G401.6 (cell line): ENCODE measurements around the gene MT1X.
A peak's percentile ranks its signal among the peaks of the same experiment; 100 is the strongest.
"Not testable (repeated sequence)": the region's sequence is repeated elsewhere in the genome, so short reads cannot be mapped to it uniquely, and the experiment has no call there.

Experiments
- FAIRE-seq: peaks from 2 replicates; lab custom pipeline; 2012; peaks lifted over from hg19 to GRCh38; lab: Jason Lieb, UNC

Gene MT1X

DNA sequence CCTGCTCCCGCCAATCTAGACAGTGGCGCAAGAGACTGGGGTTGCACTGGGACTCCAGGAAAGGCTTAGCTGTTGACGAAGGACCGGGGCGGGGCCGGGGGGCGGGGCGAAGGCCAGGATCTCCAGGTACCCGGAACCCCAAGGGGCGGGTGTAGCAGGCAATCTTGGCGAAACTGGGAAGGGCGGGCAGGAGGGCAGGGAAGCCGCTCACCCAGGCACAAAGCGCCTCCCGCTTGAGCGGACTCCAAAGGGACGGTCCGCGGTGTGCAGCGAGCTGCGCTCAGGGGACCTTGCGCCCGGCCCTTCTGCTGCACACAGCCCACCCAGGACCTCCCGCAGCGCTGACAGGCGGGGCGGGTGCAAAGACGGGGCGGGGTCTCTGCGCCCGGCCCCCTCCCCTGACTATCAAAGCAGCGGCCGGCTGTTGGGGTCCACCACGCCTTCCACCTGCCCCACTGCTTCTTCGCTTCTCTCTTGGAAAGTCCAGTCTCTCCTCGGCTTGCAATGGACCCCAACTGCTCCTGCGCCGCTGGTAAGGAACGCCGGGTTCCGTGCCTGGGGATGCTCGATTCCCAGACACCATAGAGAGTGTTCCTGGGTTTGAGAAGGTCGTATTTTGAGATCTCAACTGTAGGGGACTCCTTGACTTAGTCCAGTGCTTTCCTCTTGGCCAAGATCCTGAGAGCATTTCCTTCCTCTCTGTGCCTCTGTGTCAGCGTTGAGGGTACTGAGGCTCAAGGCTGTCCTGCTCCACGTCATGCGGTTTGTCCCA lies 24.5 kb upstream of the MT1X start, which contains the start of gene MT1F:
Gene MT1F (plus strand): TSS at position 405 of the 772 bp plus-strand sequence. CDS start 100 bp downstream, at position 505.
- FAIRE-seq, result no peak

DNA sequence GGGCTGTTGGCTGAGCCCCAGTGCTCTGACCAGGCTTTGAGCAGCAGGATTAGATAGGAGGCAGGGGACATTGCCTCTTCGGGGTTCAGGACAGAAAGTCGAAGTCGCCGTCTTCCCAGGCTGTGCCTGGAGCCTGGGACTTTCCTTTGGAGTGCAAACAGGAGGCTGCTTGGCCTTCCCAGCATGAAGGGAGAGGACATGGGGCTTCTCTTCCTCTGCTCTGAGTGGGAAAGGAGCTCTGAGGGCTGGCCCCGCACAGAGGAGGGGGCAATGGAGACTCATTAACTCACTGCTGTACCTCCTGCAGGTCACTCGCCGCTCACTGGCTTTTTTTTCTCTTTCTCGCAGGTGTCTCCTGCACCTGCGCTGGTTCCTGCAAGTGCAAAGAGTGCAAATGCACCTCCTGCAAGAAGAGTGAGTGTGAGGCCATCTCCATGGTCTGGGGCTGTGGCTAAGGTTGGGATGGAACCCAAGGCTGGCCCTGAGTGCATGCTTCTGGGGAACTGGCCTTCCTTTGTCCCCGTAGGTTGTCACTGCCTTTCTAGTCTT lies 23.9 kb upstream of the MT1X start:
- FAIRE-seq, result no peak

DNA sequence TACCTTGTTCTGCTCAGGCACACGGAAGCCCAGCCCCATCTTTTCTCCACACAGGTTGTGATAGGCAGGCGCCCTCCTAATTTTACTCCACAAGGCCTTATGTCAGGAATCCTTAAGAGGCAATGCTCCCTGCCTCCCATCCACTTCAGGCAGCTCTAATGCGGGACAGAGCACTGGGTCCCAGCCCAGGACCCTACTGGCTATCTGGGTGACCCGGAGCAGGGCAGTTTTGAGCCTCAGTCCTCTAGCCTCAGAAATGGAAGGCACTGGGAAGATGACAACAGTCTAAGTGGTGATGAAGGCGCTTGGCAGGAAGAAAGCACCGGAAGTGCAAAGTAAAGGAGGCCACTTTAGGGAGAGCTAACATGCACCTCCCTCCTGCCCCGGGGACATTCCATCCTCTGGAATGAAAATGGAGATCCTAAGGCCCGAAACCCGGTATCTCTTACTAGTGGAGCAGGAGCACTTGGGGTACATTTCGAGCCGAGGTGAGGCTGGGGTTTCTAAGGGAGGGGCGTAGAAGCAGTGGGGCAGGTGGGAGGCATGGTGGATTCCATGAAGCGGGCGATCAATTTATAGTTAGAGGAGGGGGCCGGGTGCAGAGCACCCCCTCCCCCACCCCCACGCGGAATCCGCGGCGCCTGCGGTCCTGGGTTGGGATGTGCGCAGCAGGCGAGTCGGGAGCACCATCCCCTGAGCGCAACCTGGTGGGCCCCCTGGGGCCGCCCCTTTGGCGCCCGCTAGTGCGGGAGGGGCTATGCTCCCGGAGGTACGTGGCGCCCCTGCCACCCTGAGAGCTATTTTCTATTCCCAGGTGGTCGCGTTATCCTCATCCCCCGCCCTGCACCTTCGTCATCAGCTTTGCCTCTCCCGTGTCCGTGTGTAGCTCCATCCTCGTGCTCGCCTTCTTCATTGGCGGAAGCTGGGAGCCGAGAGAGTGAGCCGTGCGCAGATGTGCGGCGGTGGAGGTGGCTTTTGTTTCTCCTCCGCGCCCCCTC lies 19.6 kb upstream of the MT1X start:
- FAIRE-seq, result no peak

DNA sequence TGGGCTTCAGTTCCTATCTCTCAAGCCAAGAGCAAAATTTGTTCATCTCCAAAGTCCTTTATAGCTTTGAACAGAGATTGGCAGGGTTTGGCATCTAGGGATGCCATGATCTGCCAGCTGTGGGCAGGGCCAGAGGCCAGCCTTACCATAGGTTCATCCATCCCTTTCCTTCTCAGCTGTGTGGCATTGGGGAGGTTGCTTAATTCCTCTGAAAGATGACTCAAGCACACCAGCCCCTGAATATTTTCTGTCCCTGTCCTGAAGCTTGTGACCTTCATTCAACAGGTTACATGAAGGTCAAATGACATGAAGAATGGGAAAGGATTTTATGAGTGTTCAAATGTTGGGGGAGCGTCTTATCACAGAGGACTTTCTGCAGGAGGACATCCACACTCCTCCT lies 17.8 kb upstream of the MT1X start:
- FAIRE-seq, result no peak

DNA sequence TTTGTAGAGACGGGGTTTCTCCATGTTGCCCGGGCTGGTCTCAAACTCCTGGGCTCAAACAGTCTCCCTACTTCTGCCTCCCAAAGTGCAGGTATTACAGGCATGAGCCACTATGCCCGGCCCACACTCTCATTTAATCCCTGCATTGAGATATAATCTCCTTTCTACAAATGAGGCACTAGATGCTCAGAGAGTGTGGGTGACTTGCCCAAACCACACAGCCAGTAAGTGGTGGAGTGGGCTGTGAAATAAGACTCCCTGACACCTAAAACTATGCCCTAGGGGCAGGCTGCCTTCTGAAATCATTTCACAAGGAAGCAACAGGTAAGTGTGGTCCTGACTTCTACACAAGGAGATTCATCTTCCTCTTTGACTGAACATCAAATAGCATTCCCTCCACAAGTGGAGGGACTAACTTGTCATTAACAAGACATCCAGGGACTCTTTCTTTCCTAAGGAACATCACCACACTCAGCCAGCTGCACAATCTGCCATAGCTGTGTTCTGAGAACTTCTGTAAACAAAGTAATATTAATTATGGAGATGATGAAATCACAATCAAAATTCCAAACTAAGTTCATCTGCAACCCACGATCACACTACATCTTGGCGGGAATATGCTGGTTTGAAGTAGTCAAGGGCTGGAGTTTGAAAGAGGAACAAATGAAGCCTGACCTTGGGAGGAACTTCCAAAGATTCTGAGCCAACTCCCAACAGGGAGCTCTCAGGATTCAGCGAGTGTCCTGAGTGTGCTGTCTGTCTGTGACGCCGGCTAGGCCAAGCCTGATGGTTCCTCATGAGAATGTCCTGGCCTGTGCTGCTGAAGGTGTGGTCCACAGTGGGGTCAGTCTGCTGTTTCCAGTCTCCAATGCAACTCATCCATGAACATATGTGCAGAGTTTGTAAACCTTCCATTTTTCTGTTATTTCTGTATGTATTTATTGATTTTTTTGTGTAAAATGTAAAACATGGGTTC lies 16.7 kb upstream of the MT1X start:
- FAIRE-seq, result not testable (repeated sequence)

DNA sequence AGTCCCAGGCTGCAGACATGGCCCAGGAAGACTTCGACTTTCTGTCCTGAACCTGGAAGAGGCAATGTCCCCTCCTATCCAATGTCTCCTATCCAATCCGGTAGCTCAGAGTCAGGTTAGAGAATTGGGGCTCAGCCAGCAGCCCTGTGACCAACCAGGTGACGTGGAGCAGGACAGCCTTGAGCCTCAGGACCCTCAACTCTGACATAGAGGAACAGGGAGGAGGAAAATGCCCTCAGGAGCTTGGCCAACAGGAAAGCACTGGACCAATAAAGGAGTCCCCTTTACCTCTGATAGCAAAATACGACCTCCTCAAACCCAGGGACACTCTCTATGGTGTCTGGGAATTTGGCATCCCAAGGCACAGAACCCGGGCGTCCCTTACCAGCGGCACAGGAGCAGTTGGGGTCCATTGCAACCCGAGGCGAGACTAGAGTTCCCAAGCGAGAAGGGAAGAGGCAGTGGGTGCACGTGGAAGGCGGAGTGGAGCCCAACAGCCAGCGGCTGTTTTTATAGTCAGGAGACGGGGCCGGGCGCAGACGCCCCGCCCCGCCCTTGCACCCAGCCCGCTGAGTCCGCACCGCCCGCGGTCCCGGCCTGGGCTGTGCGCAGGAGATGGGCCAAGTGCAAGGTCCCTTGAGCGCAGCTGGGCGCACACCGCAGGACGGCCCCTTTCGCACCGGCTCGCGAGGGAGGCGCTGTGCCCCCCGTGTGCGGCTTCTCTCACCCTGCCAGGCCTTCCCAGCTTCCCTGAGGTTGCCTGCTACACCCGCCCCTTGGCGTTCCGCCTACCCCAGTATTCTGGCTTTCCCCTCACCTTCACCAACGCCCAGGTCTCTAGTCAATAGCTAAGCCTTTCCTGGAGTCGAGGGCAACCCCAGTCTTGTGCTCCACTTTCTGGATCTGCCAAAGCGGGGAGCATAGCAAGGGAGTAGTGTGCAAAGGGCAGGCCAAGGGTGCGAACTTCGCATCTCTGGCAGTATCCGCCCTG lies 14.4 kb upstream of the MT1X start, which contains the start of gene MT1G:
Gene MT1G (minus strand): TSS at position 485 of the 991 bp plus-strand sequence. CDS start 72 bp downstream, at position 413.
- no peak for FAIRE-seq

DNA sequence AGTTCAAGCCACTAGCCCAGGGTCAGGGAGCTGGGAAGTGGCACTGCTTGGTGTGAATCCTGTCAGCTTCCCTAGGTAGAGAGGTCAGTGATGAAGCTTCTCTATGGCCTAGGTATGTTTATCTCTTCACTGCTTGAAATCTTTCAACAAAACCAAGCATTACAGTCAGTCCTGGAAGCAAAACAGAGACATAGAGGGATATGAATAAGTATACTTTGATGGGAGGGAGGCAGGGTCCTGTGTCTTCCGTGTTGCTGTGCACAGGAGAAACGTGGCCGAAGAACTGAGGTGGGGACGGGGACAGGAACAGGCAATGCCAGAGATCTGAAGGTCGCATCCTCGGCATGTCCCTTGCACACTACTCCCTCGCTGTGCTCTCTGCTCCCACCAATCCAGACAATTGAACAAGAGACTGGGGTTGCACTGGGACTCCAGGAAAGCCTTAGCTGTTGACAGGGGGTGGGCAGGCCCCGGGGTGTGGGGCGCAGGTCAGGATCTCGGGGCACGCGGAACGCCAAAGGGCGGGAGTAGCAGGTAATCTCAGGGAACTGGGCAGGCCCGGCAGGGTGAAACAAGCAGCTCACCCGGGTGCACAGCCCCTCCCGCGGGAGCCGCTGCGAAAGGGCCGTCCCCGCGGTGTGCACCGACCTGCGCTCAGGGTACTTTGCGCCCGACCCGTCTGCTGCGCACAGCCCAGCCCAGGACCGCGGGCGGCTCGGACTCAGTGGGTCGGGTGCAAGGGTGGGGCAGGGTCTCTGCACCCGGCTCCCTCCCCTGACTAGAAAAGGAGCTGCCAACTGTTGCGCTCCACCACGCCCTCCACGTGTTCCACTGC lies 13.0 kb upstream of the MT1X start, which contains the start of gene MT1H:
Gene MT1H (plus strand): TSS at position 810 of the 835 bp plus-strand sequence. CDS start 71 bp downstream, outside the sequence.
- no peak for FAIRE-seq

DNA sequence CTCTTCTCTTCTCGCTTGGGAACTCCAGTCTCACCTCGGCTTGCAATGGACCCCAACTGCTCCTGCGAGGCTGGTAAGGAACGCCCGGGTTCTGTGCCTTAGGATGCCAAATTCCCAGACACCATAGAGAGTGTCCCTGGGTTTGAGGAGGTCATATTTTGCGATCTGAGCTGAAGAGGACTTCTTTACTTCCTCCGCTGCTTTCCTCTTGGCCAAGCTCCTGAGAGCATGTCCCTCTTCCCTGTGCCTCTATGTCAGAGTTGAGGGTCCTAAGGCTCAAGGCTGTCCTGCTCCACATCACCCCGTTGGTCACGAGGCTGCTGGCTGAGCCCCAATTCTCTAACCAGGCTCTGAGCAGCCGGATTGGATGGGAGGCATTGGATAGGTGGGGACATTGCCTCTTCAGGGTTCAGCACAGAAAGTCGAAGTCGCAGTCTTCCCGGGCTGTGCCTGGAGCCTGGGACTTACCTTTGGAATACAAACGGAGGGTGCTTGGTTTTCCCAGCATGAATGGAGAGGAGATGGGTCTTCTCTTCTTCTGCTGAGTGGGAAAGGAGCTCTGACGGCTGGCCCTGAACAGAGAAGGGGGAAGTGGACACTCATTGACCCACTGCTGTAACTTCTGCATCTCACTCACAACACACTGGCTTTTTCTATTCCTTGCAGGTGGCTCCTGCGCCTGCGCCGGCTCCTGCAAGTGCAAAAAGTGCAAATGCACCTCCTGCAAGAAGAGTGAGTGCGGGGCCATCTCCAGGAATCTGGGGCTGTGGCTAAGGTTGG lies 12.2 kb upstream of the MT1X start:
- FAIRE-seq, result no peak

DNA sequence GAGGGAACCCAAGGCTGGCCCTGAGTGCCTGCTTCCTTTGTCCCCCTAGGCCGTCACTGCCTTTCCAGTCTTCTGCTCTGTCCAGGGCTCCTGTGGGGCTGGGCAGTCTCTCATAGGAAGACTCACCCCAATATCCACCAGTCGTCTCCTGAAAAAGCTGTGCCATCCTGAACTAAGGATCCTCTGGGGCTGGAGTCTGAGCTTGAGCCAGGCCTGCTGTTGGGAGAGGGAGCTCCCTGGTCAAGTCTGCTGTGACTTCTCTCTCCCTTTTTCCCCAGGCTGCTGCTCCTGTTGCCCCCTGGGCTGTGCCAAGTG lies 11.7 kb upstream of the MT1X start:
- no peak for FAIRE-seq

DNA sequence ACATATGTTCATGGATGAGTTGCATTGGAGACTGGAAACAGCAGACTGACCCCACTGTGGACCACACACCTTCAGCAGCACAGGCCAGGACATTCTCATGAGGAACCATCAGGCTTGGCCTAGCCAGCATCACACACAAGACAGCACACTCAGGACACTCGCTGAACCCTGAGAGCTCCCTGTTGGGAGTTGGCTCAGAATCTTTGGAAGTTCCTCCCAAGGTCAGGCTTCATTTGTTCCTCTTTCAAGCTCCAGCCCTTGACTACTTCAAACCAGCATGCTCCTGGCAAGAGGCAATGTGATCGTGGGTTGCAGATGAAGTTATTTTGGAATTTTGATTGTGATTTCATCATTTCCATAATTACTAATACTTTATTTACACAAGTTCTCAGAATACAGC lies 10.6 kb upstream of the MT1X start:
- not testable (repeated sequence) for FAIRE-seq

DNA sequence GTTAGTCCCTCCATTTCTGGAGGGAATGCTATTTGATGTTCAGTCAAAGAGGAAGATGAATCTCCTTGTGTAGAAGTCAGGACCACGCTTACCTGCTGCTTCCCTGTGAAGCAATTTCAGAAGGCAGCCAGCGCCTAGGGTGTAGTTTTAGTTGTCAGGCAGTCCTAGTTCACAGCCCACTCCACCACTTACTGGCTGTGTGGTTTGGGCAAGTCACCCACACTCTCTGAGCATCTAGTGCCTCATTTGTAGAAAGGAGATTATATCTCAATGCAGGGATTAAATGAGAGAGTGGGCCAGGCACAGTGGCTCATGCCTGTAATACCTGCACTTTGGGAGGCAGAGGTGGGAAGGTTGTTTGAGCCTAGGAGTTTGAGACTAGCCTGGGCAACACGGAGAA lies 10.1 kb upstream of the MT1X start:
- not testable (repeated sequence) for FAIRE-seq

DNA sequence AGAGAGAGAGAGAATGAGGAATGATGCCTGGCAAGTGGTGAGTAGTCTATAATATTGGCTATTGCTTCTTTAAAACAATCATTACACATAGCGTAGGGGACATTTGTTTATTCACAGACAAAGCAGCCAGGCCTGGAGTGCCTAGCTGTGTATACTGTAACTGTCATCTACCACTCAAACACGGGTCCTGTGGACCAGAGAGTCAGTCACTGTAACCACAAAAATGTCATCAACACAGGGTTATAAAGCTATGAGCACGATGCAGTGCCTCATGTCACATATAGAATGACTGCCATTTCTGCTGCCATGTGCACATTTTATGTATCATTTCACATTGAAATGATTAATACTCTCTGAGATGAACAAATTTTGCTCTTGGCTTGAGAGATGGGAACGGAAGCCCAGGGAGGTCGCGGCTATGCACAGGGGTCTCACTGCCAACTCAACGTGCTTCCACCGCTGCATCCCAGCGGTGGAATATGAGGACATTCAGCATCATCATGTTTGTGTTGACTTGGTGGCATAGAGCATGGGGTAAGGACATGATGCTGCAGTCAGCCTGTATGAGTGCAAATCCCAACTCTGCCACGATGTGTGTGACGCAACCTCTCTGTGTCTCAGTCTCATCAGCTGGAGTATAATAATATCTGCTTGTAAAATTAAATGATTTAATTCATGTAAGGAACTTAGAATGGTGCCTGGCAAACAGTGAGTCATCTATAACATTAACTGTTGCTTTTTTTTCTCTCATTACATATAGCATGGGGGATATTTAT lies 9.3 kb upstream of the MT1X start:
- FAIRE-seq, result no peak

DNA sequence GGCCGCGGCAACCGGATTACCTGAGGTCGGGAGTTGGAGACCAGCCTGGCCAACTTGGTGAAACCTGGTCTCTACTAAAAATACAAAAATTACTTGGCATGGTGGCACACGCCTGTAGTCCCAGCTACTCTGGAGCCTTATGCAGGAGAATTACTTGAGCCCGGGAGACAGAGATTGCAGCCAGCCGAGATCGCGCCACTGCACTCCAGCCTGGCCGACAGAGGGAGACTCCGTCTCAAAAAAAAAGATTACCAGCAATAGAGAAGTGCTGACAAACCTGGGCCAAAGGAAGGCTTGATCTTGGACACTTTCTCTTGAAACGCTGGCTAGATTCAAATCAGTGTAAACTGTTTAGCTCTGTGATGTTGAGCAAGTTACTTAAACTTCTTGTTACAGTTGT lies 8.3 kb upstream of the MT1X start:
- peak; percentile 41 for FAIRE-seq

DNA sequence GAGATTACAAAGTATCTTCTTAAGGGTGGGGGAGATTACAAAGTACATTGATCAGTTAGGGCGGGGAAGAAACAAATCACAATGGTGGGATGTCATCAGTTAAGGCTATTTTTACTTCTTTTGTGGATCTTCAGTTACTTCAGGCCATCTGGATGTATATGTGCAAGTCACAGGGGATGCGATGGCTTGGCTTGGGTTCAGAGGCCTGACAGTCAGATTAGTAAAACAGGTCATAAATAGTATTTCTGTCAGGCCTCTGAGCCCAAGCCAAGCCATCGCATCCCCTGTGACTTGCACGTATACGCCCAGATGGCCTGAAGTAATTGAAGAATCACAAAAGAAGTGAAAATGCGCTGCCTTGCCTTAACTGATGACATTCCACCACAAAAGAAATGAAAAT lies 7.7 kb upstream of the MT1X start:
- FAIRE-seq, result not testable (repeated sequence)

DNA sequence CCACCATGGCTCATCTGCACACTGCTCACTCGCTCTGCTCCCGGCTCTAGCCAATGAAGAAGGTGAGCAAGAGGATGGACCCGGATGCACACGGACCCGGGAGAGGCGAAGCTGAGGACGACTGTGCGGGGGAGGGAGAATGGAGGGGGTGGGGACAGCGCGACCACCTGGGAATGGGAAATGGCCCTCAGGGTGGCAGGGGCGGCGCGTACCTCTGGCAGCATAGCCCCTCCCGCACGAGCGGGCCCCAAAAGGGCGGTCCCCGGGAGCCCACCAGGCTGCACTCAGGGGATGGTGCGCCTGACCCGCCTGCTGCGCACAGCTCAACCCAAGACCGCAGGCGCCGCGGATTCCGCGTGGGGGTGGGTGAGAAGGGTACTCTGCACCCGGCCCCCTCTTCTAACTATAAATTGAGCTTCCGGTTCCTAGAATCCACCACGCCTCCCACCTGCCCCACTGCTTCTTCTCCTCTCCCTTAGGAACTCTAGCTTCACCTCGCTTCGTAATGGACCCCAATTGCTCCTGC lies 6.5 kb upstream of the MT1X start:
- FAIRE-seq, result no peak

DNA sequence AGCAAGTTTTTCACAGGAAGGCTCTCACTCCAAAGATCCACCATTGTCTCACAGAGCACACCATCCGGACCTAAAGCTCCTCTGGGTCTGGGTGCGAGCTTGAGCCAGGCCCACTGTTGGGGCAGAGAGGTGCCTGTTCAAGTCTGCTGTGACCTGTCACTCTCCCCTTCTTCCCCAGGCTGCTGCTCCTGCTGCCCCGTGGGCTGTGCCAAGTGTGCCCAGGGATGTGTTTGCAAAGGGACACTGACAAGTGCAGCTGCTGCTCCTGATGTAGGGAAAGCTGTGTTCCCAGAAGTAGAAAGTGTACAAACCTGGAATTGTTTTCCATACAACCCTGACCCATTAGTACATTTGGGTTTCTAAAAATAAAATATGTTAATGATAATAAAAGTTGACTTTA lies 4.8 kb upstream of the MT1X start:
- no peak for FAIRE-seq

DNA sequence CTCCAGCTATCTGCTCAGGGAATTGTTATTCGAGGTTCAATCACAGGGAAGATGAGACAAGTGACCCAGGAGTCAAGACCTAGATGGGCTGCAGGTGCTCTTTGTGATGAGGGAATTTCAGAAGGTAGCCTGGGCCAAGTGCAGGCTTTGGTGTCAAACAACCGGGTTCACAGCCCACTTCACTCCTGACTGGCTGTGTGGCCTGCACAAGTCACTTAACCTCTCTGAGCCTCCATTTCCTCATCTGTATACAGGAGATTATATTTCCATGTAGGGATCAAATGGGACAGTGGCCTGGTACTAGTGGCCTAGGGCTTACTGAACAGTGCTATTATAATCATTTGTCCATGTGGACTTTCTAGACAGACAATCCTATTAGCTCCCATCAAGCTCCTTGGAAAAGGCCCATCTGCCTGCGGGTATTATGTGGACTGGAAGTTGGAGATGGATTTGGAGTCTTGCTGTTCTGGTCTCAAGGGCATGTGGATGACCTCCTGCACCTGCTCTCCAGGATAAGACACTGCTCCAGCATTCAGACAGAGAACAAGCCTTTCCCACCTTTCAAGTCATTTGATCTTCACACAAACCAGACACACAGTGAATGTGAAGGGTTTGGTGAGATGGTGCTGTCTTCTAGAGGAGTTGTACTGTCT lies 3.1 kb upstream of the MT1X start:
- FAIRE-seq, result no peak
